DOHH2 (cell line): ENCODE results near the gene ATP10A.

Experiments used
- H3F3A ChIP-seq: fragments of 200-600 bp; sonication (generic), shearing (Covaris generic); 2 replicates; pipeline ENCODE4 v1.6.0; 2016; ENCODE audit warnings: antibody characterized with exemption, mild to moderate bottlenecking; ENCODE audit not compliant: control insufficient read depth, insufficient read depth
- H3K27ac ChIP-seq: fragments of 200-600 bp; sonication (generic); 2 replicates; pipeline ENCODE4 v1.5.1; 2014; ENCODE audit warnings: low read depth, mild to moderate bottlenecking, low read length, moderate library complexity
- H3K27me3 ChIP-seq: fragments of 200-600 bp; sonication (generic); 2 replicates; pipeline ENCODE4 v1.6.1; 2014; ENCODE audit warnings: mild to moderate bottlenecking, low read length, mixed read lengths; ENCODE audit not compliant: control insufficient read depth
- H3K36me3 ChIP-seq: fragments of 200-600 bp; sonication (generic); 2 replicates; pipeline ENCODE4 v1.6.1; 2014; ENCODE audit warnings: mild to moderate bottlenecking, low read length, moderate library complexity, mixed read lengths; ENCODE audit not compliant: control insufficient read depth
- H3K4me1 ChIP-seq: fragments of 200-600 bp; sonication (generic); 2 replicates; pipeline ENCODE4 v1.6.1; 2014; ENCODE audit warnings: mild to moderate bottlenecking, low read length, mixed read lengths; ENCODE audit not compliant: control insufficient read depth
- H3K4me2 ChIP-seq: fragments of 200-600 bp; sonication (generic); 2 replicates; pipeline ENCODE4 v1.6.0; 2014; ENCODE audit warnings: mild to moderate bottlenecking, low read length, moderate library complexity
- H3K4me3 ChIP-seq: fragments of 200-600 bp; sonication (generic); 2 replicates; pipeline ENCODE4 v1.5.1; 2014; ENCODE audit warnings: mild to moderate bottlenecking, low read length, mixed read lengths
- H3K79me2 ChIP-seq: fragments of 200-600 bp; sonication (generic); 2 replicates; pipeline ENCODE4 v1.6.1; 2014; ENCODE audit warnings: mild to moderate bottlenecking, low read length, mixed read lengths; ENCODE audit not compliant: control insufficient read depth
- H3K9me2 ChIP-seq: fragments of 200-600 bp; sonication (generic); replicated peaks from 2 replicates; pipeline ENCODE4 v1.6.1; 2014; ENCODE audit warnings: mild to moderate bottlenecking, low read length, mixed read lengths; ENCODE audit not compliant: control insufficient read depth
- H3K9me3 ChIP-seq: fragments of 200-600 bp; sonication (generic); 2 replicates; pipeline ENCODE4 v1.6.1; 2014; ENCODE audit warnings: antibody characterized with exemption, low read length, mixed read lengths; ENCODE audit not compliant: control insufficient read depth, insufficient read depth
- H4K20me1 ChIP-seq: fragments of 200-600 bp; sonication (generic); 2 replicates; pipeline ENCODE4 v1.6.0; 2014; ENCODE audit warnings: low read depth, mild to moderate bottlenecking, antibody characterized with exemption, low read length, moderate library complexity; ENCODE audit not compliant: control insufficient read depth, insufficient read depth
- CTCF ChIP-seq: fragments of 200-600 bp; sonication (generic); IDR thresholded peaks from one replicate; pipeline ENCODE4 v1.5.1; 2014; ENCODE audit warnings: antibody characterized with exemption, mild to moderate bottlenecking, low read depth, low read length; ENCODE audit not compliant: poor library complexity, severe bottlenecking
- EZH2phosphoT487 ChIP-seq: fragments of 200-600 bp; sonication (generic); IDR thresholded peaks from 2 replicates; pipeline ENCODE4 v1.6.1; 2017; ENCODE audit warnings: borderline replicate concordance, mild to moderate bottlenecking, antibody characterized with exemption, low read length, moderate library complexity, mixed read lengths

ATP10A gene

GRCh38 chr15:25775317-25775912 is 87.7 kb downstream of the ATP10A start:
- Histone ChIP-seq H3K36me3 (no peaks in the 10 kb centered on the region), H3F3A (no peaks in the 10 kb centered on the region), H3K27me3 (no peaks in the 10 kb centered on the region), H3K27ac (no peak overlapping the region), H3K79me2 (no peaks in the 10 kb centered on the region), H3K4me3 (no peak overlapping the region), H3K9me2 (no peaks in the 10 kb centered on the region), H3K9me3 (peaks cover 34% of the 10 kb centered on the region; the same call in 1 of the 2 replicates), H4K20me1 (no peaks in the 10 kb centered on the region), H3K4me2 (no peak overlapping the region), H3K4me1 (no peaks in the 10 kb centered on the region)
- no peak for TF ChIP-seq EZH2phosphoT487
- no peak for TF ChIP-seq CTCF

- no peak for TF ChIP-seq EZH2phosphoT487
- no peak for TF ChIP-seq CTCF
- no peaks in the 10 kb centered on the region for H3K4me1 ChIP-seq
- no peak overlapping the region for H3K27ac ChIP-seq
- H3K27me3 ChIP-seq: no peaks in the 10 kb centered on the region
- H3K36me3 ChIP-seq: no peaks in the 10 kb centered on the region
- no peak overlapping the region for H3K4me2 ChIP-seq
- no peaks in the 10 kb centered on the region for H3K9me2 ChIP-seq
- no peak overlapping the region for H3K4me3 ChIP-seq
- peaks cover 34% of the 10 kb centered on the region; the same call in 1 of the 2 replicates for H3K9me3 ChIP-seq
- H3F3A ChIP-seq: no peaks in the 10 kb centered on the region
- no peaks in the 10 kb centered on the region for H3K79me2 ChIP-seq
- no peaks in the 10 kb centered on the region for H4K20me1 ChIP-seq
Observed at GRCh38 chr15:25774871-25775270, 88.3 kb downstream of the ATP10A start.

- TF ChIP-seq CTCF (no peak), EZH2phosphoT487 (no peak)
Observed at GRCh38 chr15:25773248-25773647, 89.9 kb downstream of the ATP10A start.

More at GRCh38 chr15:25773248-25773647, 89.9 kb downstream of the ATP10A start:
- no peak overlapping the region for H3K27ac ChIP-seq
- no peaks in the 10 kb centered on the region for H3K79me2 ChIP-seq
- H3K4me3 ChIP-seq: no peak overlapping the region
- no peaks in the 10 kb centered on the region for H3K36me3 ChIP-seq
- no peak overlapping the region for H3K4me2 ChIP-seq
- H3K9me3 ChIP-seq: peaks cover 32% of the 10 kb centered on the region; the same call in 1 of the 2 replicates
- H3K4me1 ChIP-seq: no peaks in the 10 kb centered on the region
- no peaks in the 10 kb centered on the region for H3K27me3 ChIP-seq
- H3F3A ChIP-seq: no peaks in the 10 kb centered on the region
- H4K20me1 ChIP-seq: no peaks in the 10 kb centered on the region
- no peaks in the 10 kb centered on the region for H3K9me2 ChIP-seq
